Esophagus muscularis mucosa (tissue), 4 donors: Measurements from ENCODE around the gene ADH7. TPM values are rescaled to one million over a fixed set of nuclear protein-coding genes. Genes with fewer than 3 reads are reported as not detected.

Experiments
- DNase-seq: peaks from one replicate; pipeline ENCODE4 v3.0.0-alpha.2; 2017; ENCODE audit errors: extremely low spot score
- H3K27ac ChIP-seq, 4 donors: fragments of 200-600 bp; sonication (generic); replicated peaks in 1 of 4; 1 replicate in 3 of 4; 2 replicates in 1 of 4; pipeline ENCODE4 v1.5.1; 2016 to 2019; ENCODE audit warnings: mild to moderate bottlenecking in 1 of 4
- H3K27me3 ChIP-seq, 4 donors: fragments of 200-600 bp; sonication (generic); one replicate each; pipeline versions ENCODE4 v1.5.1 to v1.6.0; 2016 to 2019
- H3K36me3 ChIP-seq, 4 donors: fragments of 200-600 bp; sonication (generic); one replicate each; pipeline ENCODE4 v1.5.1; 2016 to 2019
- H3K4me1 ChIP-seq, 4 donors: fragments of 200-600 bp; sonication (generic); one replicate each; pipeline ENCODE4 v1.5.1; 2016 to 2019
- H3K4me3 ChIP-seq, 4 donors: fragments of 200-600 bp; sonication (generic); 1 replicate in 2 of 4; 2 replicates in 2 of 4; pipeline ENCODE4 v1.5.1; 2016 to 2019; ENCODE audit warnings: mild to moderate bottlenecking in 4 of 4, moderate library complexity in 1 of 4
- H3K9me3 ChIP-seq, 4 donors: fragments of 200-600 bp; sonication (generic); 1 replicate in 3 of 4; 2 replicates in 1 of 4; pipeline ENCODE4 v1.5.1; 2016 to 2019
- CTCF ChIP-seq, 3 experiments: fragments of 200-600 bp in 2 of 3; fragments of 450-650 bp in 1 of 3; sonication (generic) in 2 of 3; IDR thresholded peaks; one replicate each; pipeline ENCODE4 v1.5.1; 2017 to 2019; ENCODE audit warnings: antibody characterized with exemption in 3 of 3, mild to moderate bottlenecking in 2 of 3, moderate library complexity in 1 of 3
- EP300 ChIP-seq: sonication (generic); formaldehyde crosslinking; IDR thresholded peaks from one replicate; pipeline ENCODE4 v1.6.1; 2017; ENCODE audit warnings: antibody characterized with exemption
- POLR2A ChIP-seq: fragments of 450-650 bp; IDR thresholded peaks from one replicate; pipeline ENCODE4 v1.6.1; 2017; ENCODE audit warnings: antibody characterized with exemption, moderate library complexity, mild to moderate bottlenecking, low read depth
- POLR2AphosphoS5 ChIP-seq, 2 donors: sonication (generic); formaldehyde crosslinking; IDR thresholded peaks; one replicate each; pipeline ENCODE4 v1.6.1; 2017; ENCODE audit warnings: antibody characterized with exemption in 2 of 2
- WGBS: methylation state at CpG from one replicate; pipeline ENCODE4 v1.1.5; 2018; 5-methylcytosine and 5-hydroxymethylcytosine counted together
- intact Hi-C: fragments of 100-400 bp; cut with DNase I; formaldehyde crosslinking; loops from one replicate; pipeline ENCODE4 v1.15.1; 2023
- total RNA-seq, 4 donors: library from RNA; depleted of rRNA; stranded (reverse); fragments of >200 nt; gene quantifications; one replicate each; pipeline versions ENCODE4 v1.1.0 to v1.2.1, GENCODE V29; 2016

ADH7 gene
- total RNA-seq, 4 donors from 2014 or later, result not detected

GRCh38 chr4:99405433-99406115 is 29.6 kb downstream of the ADH7 start:
- DNase-seq, result no peak
- Histone ChIP-seq H3K9me3 (no peaks in the 10 kb centered on the region), H3K27ac (peak overlapping the region; percentile 58 to 74 (median 70)), H3K4me3 (peak overlapping the region in 1 of 4 donors; percentile 19), H3K36me3 (no peaks in the 10 kb centered on the region), H3K4me1 (peaks cover 19 to 75% (median 63%) of the 10 kb centered on the region in 4 donors), H3K27me3 (no peaks in the 10 kb centered on the region)
- intact Hi-C loops, result loop anchor here (2.0 to 5.0 kb wide), 2 partner anchors 203 to 287 kb away; no protein-coding TSS in a partner anchor
- 40% methylated on average over 6 of the region's 6 CpGs for WGBS
- TF ChIP-seq EP300 (no peak), CTCF (IDR thresholded peaks at IDR 0.05) (peak; percentile 90 to 96 (median 95)), POLR2A (no peak), POLR2AphosphoS5 (IDR thresholded peaks at IDR 0.05) (peak in 1 of 2 donors; percentile 53)

GRCh38 chr4:99404595-99405287 is 30.4 kb downstream of the ADH7 start:
- Histone ChIP-seq H3K36me3 (no peaks in the 10 kb centered on the region), H3K4me3 (no peak overlapping the region), H3K27me3 (no peaks in the 10 kb centered on the region), H3K9me3 (no peaks in the 10 kb centered on the region), H3K27ac (peak overlapping the region; percentile 58 to 74 (median 70)), H3K4me1 (peaks cover 19 to 69% (median 63%) of the 10 kb centered on the region in 4 donors)
- TF ChIP-seq CTCF (IDR thresholded peaks at IDR 0.05) (no peak), EP300 (no peak), POLR2A (no peak), POLR2AphosphoS5 (IDR thresholded peaks at IDR 0.05) (peak in 1 of 2 donors; percentile 15)
- 69% methylated on average over 4 of the region's 4 CpGs for WGBS
- DNase-seq, result no peak
- intact Hi-C loops, result loop anchor here (2.0 to 5.0 kb wide), 3 partner anchors 77 to 286 kb away; no protein-coding TSS in a partner anchor

- 72% methylated on average over 5 of the region's 5 CpGs for WGBS
- intact Hi-C loops, result loop anchor here (2.0 to 5.0 kb wide), 2 partner anchors 76 to 285 kb away; no protein-coding TSS in a partner anchor
- H3K9me3 ChIP-seq, result no peaks in the 10 kb centered on the region
- no peak for DNase-seq
- H3K27ac ChIP-seq, result peak overlapping the region; percentile 58 to 74 (median 70)
- no peaks in the 10 kb centered on the region for H3K36me3 ChIP-seq
- no peak overlapping the region for H3K4me3 ChIP-seq
- H3K27me3 ChIP-seq, result no peaks in the 10 kb centered on the region
- peaks cover 19 to 62% (median 54%) of the 10 kb centered on the region in 4 donors for H3K4me1 ChIP-seq
- TF ChIP-seq CTCF (IDR thresholded peaks at IDR 0.05) (no peak), EP300 (no peak), POLR2A (no peak), POLR2AphosphoS5 (IDR thresholded peaks at IDR 0.05) (peak in 1 of 2 donors; percentile 36)
Observed at GRCh38 chr4:99403380-99404184, 31.6 kb downstream of the ADH7 start.

- Histone ChIP-seq H3K27ac (peak overlapping the region; percentile 58 to 74 (median 70)), H3K4me1 (peaks cover 14 to 56% (median 46%) of the 10 kb centered on the region in 4 donors), H3K9me3 (peaks cover 0 to 3% (median 0%) of the 10 kb centered on the region in 4 donors), H3K36me3 (no peaks in the 10 kb centered on the region), H3K27me3 (no peaks in the 10 kb centered on the region), H3K4me3 (no peak overlapping the region)
- 95% methylated on average over 3 of the region's 3 CpGs for WGBS
- DNase-seq, result no peak
- intact Hi-C loops, result loop anchor here (5.0 kb wide), 1 partner anchor 75 kb away; no protein-coding TSS in a partner anchor
- TF ChIP-seq POLR2AphosphoS5 (IDR thresholded peaks at IDR 0.05) (no peak), EP300 (no peak), POLR2A (no peak), CTCF (IDR thresholded peaks at IDR 0.05) (no peak)
Observed at GRCh38 chr4:99402765-99403164, 32.4 kb downstream of the ADH7 start.
